ENCODE measurements around the gene PDCD2. TPM values are rescaled to one million over a fixed set of nuclear protein-coding genes. Genes with fewer than 3 reads are reported as not detected.

The PDCD2 gene
- total and polyA plus RNA-seq, 9 of the 15 experiments (the other 6 are each of a cell fraction or from before 2014, with no cell fraction given) = 67.3 to 430 (median 318) TPM

DNA sequence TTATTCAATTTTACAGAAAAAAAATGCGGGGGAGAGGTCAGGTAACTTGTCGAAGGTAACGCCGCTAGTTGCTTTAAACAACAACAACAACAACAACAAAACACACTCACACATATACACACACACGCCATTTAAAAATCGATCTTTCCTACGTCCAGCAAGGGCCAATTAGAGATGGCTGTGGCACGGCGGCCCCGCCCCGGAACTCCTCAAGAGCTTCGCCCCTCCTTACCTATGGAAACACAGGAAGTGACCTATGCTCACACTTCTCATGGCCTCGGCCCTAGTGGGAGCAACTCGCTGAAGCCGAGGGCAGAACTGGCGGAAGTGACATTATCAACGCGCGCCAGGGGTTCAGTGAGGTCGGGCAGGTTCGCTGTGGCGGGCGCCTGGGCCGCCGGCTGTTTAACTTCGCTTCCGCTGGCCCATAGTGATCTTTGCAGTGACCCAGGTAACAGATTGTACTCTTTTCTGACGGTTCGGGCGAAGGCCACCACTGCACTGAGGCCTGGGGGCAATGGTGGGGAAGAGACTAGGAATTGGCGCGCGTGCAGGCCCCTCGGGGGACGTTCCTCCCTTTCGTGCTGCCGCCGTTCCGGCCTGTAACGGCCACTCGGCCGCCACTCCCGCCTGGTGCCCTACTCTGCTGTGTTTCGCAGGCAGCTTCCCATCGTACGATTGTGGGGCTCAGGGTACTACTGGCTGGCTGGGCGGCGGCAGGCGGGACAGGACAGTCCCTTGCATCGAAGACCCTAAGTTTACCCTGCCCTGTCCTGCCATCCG, 30.2 kb downstream of the PDCD2 start, which contains the start of gene TBP (continued):
- TF ChIP-seq NR4A1 (CRISPR knock-in tag; IDR thresholded peaks at IDR 0.05) (0 out of 2 replicates have a peak, but pooled peaks have one; percentile 43), NR4A1 (tag; IDR thresholded peaks at IDR 0.05) (no peak), NFIC (IDR thresholded peaks at IDR 0.05) (peak; percentile 20; the same call in 1 of the 2 replicates), FOSL1 (tag; conservative IDR thresholded peaks at IDR 0.05) (no peak), ZNF140 (CRISPR knock-in tag; IDR thresholded peaks at IDR 0.05) (no peak), FOXM1 (IDR thresholded peaks at IDR 0.05; ENCODE audit: low read depth) (peak; percentile 58), FOXM1 (CRISPR knock-in tag; IDR thresholded peaks at IDR 0.05; ENCODE audit: low read depth) (no peak), KDM2B (CRISPR knock-in tag; IDR thresholded peaks at IDR 0.05) (peak; percentile 27; the same call in 1 of the 2 replicates), POLR2G (IDR thresholded peaks at IDR 0.05; ENCODE audit: low read depth, low read length) (peak; percentile 94), ZNF143 (CRISPR knock-in tag; IDR thresholded peaks at IDR 0.05) (no peak), MTA2 (IDR thresholded peaks at IDR 0.05; ENCODE audit: low read depth) (peak; percentile 36; the same call in 1 of the 2 replicates), MED1 (CRISPR knock-in tag; IDR thresholded peaks at IDR 0.05; ENCODE audit: borderline replicate concordance) (no peak), ZNF174 (CRISPR knock-in tag; IDR thresholded peaks at IDR 0.05) (no peak), CBFB (CRISPR knock-in tag; IDR thresholded peaks at IDR 0.05) (no peak; the same call in 1 of the 2 replicates), MYBL2 (IDR thresholded peaks at IDR 0.05; ENCODE audit: low read depth) (no peak), MYBL2 (CRISPR knock-in tag; IDR thresholded peaks at IDR 0.05; ENCODE audit: borderline replicate concordance) (no peak)
- TF ChIP-seq, protein P1, sequence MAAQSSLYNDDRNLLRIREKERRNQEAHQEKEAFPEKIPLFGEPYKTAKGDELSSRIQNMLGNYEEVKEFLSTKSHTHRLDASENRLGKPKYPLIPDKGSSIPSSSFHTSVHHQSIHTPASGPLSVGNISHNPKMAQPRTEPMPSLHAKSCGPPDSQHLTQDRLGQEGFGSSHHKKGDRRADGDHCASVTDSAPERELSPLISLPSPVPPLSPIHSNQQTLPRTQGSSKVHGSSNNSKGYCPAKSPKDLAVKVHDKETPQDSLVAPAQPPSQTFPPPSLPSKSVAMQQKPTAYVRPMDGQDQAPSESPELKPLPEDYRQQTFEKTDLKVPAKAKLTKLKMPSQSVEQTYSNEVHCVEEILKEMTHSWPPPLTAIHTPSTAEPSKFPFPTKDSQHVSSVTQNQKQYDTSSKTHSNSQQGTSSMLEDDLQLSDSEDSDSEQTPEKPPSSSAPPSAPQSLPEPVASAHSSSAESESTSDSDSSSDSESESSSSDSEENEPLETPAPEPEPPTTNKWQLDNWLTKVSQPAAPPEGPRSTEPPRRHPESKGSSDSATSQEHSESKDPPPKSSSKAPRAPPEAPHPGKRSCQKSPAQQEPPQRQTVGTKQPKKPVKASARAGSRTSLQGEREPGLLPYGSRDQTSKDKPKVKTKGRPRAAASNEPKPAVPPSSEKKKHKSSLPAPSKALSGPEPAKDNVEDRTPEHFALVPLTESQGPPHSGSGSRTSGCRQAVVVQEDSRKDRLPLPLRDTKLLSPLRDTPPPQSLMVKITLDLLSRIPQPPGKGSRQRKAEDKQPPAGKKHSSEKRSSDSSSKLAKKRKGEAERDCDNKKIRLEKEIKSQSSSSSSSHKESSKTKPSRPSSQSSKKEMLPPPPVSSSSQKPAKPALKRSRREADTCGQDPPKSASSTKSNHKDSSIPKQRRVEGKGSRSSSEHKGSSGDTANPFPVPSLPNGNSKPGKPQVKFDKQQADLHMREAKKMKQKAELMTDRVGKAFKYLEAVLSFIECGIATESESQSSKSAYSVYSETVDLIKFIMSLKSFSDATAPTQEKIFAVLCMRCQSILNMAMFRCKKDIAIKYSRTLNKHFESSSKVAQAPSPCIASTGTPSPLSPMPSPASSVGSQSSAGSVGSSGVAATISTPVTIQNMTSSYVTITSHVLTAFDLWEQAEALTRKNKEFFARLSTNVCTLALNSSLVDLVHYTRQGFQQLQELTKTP (IDR thresholded peaks at IDR 0.05; ENCODE audit: low read depth in 1 of 2, partially characterized antibody in 2 of 2) = peak in 1 of 2 experiments; percentile 22
- TF ChIP-seq, protein P2, sequence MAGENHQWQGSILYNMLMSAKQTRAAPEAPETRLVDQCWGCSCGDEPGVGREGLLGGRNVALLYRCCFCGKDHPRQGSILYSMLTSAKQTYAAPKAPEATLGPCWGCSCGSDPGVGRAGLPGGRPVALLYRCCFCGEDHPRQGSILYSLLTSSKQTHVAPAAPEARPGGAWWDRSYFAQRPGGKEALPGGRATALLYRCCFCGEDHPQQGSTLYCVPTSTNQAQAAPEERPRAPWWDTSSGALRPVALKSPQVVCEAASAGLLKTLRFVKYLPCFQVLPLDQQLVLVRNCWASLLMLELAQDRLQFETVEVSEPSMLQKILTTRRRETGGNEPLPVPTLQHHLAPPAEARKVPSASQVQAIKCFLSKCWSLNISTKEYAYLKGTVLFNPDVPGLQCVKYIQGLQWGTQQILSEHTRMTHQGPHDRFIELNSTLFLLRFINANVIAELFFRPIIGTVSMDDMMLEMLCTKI (IDR thresholded peaks at IDR 0.05; ENCODE audit: partially characterized antibody) = no peak
- TF ChIP-seq, protein P3, sequence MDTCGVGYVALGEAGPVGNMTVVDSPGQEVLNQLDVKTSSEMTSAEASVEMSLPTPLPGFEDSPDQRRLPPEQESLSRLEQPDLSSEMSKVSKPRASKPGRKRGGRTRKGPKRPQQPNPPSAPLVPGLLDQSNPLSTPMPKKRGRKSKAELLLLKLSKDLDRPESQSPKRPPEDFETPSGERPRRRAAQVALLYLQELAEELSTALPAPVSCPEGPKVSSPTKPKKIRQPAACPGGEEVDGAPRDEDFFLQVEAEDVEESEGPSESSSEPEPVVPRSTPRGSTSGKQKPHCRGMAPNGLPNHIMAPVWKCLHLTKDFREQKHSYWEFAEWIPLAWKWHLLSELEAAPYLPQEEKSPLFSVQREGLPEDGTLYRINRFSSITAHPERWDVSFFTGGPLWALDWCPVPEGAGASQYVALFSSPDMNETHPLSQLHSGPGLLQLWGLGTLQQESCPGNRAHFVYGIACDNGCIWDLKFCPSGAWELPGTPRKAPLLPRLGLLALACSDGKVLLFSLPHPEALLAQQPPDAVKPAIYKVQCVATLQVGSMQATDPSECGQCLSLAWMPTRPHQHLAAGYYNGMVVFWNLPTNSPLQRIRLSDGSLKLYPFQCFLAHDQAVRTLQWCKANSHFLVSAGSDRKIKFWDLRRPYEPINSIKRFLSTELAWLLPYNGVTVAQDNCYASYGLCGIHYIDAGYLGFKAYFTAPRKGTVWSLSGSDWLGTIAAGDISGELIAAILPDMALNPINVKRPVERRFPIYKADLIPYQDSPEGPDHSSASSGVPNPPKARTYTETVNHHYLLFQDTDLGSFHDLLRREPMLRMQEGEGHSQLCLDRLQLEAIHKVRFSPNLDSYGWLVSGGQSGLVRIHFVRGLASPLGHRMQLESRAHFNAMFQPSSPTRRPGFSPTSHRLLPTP (IDR thresholded peaks at IDR 0.05; ENCODE audit: borderline replicate concordance, extremely low read depth, insufficient read length) = no peak

Measured in K562 (cell line).